Stimulated activated CD8-positive, alpha-beta memory T cell treated with anti-CD3 and anti-CD28 coated beads, Interleukin-7, amount 100 ng/mL, for 24 hours (primary cell): ENCODE data around the gene PPARD.
"Not testable (repeated sequence)": the region's sequence is repeated elsewhere in the genome, so short reads cannot be mapped to it uniquely, and the experiment has no call there.

Experiments
- DNase-seq: peaks from one replicate; pipeline ENCODE4 v3.0.0-alpha.2; 2020; ENCODE audit warnings: low read depth

The PPARD gene

DNA sequence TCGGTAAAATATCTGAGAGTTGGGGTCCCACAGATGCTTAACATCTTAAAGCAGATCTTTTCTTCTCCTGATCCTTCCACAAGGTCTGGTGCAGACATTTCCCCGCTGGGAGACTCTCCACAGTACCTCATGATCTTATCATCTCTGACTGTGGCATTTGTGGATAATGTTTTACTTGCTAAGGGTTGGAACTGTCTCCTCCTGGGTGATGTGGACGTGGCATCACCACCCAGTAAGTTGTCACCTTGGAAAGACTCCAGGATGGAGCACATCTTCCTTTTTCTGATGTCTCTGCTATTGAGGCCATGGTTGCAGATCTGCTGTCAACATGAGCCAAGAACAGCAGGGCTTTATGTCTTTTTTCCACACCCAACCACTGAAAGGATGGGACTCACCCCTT is 67.8 kb downstream of the PPARD start:
- DNase-seq, result no peak

GRCh38 chr6:35411066-35411465 is 68.7 kb downstream of the PPARD start:
- DNase-seq, result no peak

GRCh38 chr6:35412102-35412501 is 69.7 kb downstream of the PPARD start:
- DNase-seq, result no peak

DNA sequence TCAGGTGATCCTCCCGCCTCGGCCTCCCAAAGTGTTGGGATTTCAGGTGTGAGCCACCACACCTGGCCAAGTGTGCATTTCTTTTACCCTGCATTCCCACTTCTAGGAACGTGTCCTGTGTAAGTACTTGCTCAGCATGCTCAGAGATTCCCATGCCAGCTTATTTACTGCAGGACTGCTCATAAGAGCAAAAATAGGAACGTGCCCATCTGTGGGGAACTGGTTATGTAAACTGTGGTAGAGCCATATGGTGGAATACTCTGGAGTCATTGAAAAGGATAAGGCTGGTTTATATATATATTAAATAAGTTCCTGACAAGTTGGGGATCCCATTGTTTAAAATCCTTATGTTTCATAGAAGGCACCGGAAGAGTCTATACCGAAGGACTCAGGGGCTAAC is 71.6 kb downstream of the PPARD start:
- DNase-seq, result no peak

DNA sequence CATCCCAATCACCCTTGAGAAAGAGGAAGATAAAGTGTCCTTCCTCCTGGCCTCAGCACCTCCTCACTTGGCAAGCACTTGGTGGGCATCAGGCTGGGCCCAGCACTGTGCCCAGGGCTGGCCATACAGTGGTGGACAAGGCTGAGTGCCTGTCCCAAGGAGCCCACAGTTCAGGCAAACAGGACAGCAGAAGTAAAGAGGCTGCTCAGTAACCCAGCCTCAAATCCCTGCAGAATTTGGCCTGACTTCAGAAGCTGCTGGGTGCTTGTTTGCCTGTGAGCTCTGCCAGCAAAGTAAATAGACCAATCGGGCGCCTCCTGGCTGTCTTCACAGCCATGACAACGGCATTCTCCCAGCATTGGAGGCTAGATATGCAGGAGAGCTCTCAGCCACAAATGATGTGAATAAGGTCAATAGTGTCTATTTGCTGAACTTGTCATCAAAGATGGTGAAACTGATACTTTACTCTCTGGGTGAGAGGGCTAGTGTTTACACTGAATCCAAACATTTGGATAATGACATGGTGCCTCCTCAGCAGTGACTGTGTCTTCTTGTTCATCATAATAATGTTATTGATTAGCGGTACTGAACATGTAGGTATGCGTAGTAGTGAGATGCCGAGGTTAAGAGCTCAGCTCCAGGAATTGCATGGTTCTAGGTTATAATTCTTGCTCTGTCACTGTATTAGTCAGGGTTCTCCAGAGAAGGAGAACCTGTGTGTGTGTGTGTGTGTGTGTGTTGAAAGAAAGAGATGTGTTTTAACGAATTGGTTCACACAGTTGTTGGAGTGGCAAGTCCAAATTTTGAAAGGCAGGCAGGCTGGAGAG is 72.9 kb downstream of the PPARD start:
- DNase-seq, result no peak

- no peak for DNase-seq
These were observed 75.8 kb downstream of the PPARD start for GRCh38 chr6:35417979-35418661.

DNA sequence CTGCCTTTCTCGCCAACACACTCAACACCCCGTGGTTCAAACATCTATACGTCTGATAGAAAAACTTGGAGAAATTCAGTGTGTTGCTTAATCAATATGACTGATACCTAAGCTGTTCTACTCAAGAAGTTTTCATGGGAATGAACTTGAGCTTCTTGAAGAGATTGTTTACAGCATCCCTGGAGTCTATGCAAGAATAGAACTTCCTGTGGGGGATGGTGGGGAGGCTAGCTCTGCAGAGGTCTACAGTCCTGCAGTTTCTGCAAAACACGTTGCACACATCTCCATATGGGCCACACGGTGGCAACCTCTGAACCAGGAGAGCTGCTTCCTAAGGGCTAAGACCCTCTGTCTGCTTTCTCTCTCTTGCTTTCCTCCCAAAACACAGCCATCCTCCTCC is 77.1 kb downstream of the PPARD start:
- DNase-seq, result no peak

GRCh38 chr6:35419961-35420360 is 77.6 kb downstream of the PPARD start:
- no peak for DNase-seq

GRCh38 chr6:35425284-35425683 is 82.9 kb downstream of the PPARD start:
- no peak for DNase-seq

DNA sequence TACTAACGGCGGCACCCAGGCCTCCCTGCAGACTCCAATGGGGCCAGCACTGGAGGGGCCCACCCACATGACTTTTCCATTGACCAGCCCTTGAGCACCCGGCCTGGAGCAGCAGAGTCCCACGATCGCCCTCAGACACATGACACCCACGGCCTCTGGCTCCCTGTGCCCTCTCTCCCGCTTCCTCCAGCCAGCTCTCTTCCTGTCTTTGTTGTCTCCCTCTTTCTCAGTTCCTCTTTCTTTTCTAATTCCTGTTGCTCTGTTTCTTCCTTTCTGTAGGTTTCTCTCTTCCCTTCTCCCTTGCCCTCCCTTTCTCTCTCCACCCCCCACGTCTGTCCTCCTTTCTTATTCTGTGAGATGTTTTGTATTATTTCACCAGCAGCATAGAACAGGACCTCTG is 83.7 kb downstream of the PPARD start:
- no peak for DNase-seq

- no peak for DNase-seq
These were observed 85.1 kb downstream of the PPARD start for GRCh38 chr6:35427435-35427834.

- no peak for DNase-seq
These were observed 85.5 kb downstream of the PPARD start for GRCh38 chr6:35427851-35428321.

DNA sequence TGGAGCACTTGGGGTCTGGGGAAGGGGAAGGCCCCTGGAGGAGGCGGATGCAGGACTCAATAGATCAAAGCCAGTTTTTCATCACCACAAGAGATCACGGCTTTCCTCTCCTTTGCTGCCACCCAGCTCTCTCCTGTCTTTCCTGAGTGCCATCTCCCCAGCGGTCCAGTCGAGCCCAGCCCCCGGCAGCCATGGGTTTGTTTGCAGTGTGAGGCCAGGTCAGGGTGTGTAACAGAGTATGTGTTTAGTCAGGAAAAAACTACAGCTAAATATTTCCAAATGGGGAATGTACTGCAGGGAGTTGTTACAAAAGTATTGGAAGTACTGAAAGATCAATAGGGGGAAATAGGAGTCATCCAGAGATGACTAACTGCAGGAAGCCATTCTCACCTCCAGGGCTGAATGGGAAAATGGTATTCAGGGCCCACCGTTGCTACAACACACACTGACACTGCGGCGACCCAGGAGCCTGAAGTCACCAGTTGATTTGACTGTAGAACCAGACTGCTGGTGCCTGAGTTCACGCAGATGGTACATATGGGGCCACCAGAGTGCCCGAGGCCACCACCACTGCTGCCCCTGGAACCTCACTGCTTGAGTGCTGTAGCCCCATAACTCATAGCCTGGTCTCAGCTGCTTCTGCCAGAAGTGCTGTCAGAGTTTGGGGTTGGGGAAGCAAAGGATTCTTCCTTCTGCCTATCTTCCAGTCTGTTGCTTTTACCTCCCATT is 86.2 kb downstream of the PPARD start:
- no peak for DNase-seq

DNA sequence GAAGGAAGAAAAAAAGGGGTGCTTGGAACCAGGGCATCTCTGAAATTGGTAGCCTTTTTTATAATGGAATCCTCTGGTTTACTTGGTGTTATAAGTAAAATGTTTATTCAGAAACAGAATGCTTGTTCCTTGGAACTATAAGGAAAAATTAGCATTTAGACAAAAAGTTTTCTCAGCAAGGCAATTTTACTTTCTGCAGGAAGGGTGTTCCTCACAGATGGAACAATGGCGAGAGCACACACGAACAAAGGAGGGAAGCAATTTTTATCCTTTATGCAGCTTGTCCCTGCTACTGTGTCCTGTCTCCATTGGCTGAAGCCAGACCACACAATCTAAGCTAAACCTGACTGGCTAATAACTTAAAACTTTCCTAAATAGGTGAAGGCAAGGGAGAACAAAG is 87.1 kb downstream of the PPARD start:
- no peak for DNase-seq

GRCh38 chr6:35432291-35432690 is 89.9 kb downstream of the PPARD start:
- DNase-seq, result no peak

- DNase-seq, result not testable (repeated sequence)
These were observed 90.3 kb downstream of the PPARD start for GRCh38 chr6:35432702-35433101.

GRCh38 chr6:35435074-35435837 is 92.9 kb downstream of the PPARD start:
- no peak for DNase-seq

GRCh38 chr6:35436071-35436857 is 93.9 kb downstream of the PPARD start:
- DNase-seq, result no peak

DNA sequence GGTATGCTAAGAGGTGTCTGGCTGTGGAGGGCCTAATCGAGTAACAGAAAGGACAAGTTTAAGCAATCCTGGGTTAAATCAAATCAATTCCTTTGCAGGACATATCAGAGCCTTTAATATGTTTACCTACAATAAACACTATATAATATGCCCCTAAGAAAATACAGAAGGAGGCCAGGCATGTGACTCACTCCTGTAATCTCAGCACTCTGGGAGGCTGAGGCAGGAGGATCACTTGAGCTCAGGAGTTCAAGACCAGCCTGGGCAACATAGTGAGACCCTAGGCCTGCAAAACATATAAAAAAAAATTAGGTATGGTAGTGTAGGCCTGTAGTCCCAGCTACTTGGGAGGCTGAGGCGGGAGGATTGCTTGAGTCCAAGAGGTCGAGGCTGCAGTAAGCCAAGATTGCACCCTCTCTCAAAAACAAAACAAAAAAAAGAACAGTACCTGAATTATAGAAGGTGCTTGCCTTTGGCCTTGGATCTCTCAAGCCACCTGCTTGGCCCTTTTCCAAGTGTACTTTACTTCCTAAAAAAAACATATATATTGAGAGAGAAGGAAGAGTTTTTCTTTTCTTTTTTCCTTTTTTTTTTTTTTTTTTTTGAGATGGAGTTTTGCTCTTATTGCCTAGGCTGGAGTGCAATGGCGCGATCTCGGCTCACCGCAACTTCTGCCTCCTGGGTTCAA is 96.2 kb downstream of the PPARD start:
- DNase-seq, result not testable (repeated sequence)

DNA sequence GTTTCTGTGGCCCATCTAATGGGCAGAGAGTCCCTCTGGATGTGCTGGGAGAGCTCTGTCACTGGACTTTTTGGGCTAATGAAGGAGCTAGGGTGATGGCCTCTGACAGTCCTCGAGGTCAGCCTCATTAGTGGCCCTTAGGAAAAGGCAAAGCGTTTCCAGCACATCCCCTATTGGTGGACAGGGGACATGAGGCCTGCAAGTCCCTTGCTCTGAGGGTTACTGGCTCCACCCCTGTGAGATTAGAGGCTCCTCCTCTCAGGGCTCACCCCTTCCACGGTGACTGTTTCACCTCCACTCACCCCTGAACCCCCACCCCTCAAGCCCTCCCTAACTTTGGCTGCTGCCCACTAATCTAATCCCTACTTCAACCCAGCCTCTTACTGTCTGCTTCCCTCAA is 97.0 kb downstream of the PPARD start:
- DNase-seq, result no peak

GRCh38 chr6:35441205-35441604 is 98.8 kb downstream of the PPARD start:
- no peak for DNase-seq
